ENCODE results near the gene CCDC186.
"Not testable (repeated sequence)": the region's sequence is repeated elsewhere in the genome, so short reads cannot be mapped to it uniquely, and the experiment has no call there.

The CCDC186 gene

GRCh38 chr10:114173603-114173920 lies 441 bp downstream of the CCDC186 start:
- no peak for DNase-seq (ENCODE audit: low spot score)

- DNase-seq (ENCODE audit: low spot score), result no peak
Observed at GRCh38 chr10:114172776-114173602, 1.0 kb downstream of the CCDC186 start.

- DNase-seq (ENCODE audit: low spot score), result no peak
Observed at GRCh38 chr10:114172216-114172615, 1.8 kb downstream of the CCDC186 start.

GRCh38 chr10:114168450-114169009 lies 5.5 kb downstream of the CCDC186 start:
- no peak for DNase-seq (ENCODE audit: low spot score)

GRCh38 chr10:114167985-114168384 lies 6.0 kb downstream of the CCDC186 start:
- no peak for DNase-seq (ENCODE audit: low spot score)

- DNase-seq (ENCODE audit: low spot score), result no peak
Observed at GRCh38 chr10:114166494-114166893, 7.5 kb downstream of the CCDC186 start.

- DNase-seq (ENCODE audit: low spot score), result no peak
Observed at GRCh38 chr10:114166043-114166442, 8.0 kb downstream of the CCDC186 start.

GRCh38 chr10:114163062-114163461 lies 10.9 kb downstream of the CCDC186 start:
- no peak for DNase-seq (ENCODE audit: low spot score)

- DNase-seq (ENCODE audit: low spot score), result no peak
Observed at GRCh38 chr10:114157912-114158311, 16.1 kb downstream of the CCDC186 start.

GRCh38 chr10:114151892-114152291 lies 22.1 kb downstream of the CCDC186 start:
- DNase-seq (ENCODE audit: low spot score), result no peak

- no peak for DNase-seq (ENCODE audit: low spot score)
Observed at GRCh38 chr10:114151486-114151885, 22.5 kb downstream of the CCDC186 start.

GRCh38 chr10:114149476-114149875 lies 24.5 kb downstream of the CCDC186 start:
- not testable (repeated sequence) for DNase-seq (ENCODE audit: low spot score)

GRCh38 chr10:114143160-114143559 lies 30.8 kb downstream of the CCDC186 start:
- no peak for DNase-seq (ENCODE audit: low spot score)

GRCh38 chr10:114142018-114142417 lies 32.0 kb downstream of the CCDC186 start:
- DNase-seq (ENCODE audit: low spot score), result peak; percentile 3

- DNase-seq (ENCODE audit: low spot score), result not testable (repeated sequence)
Observed at GRCh38 chr10:114140827-114141226, 33.2 kb downstream of the CCDC186 start.

- DNase-seq (ENCODE audit: low spot score), result no peak
Observed at GRCh38 chr10:114140036-114140435, 34.0 kb downstream of the CCDC186 start.

GRCh38 chr10:114138581-114138980 lies 35.4 kb downstream of the CCDC186 start:
- no peak for DNase-seq (ENCODE audit: low spot score)

GRCh38 chr10:114135476-114135875 lies 38.5 kb downstream of the CCDC186 start:
- DNase-seq (ENCODE audit: low spot score), result no peak

GRCh38 chr10:114131094-114131493 lies 42.9 kb downstream of the CCDC186 start:
- DNase-seq (ENCODE audit: low spot score), result no peak

- no peak for DNase-seq (ENCODE audit: low spot score)
Observed at GRCh38 chr10:114121031-114121430, 53.0 kb downstream of the CCDC186 start.

GRCh38 chr10:114118514-114118913 lies 55.5 kb downstream of the CCDC186 start:
- no peak for DNase-seq (ENCODE audit: low spot score)

- DNase-seq (ENCODE audit: low spot score), result no peak
Observed at GRCh38 chr10:114117728-114118127, 56.3 kb downstream of the CCDC186 start.

- DNase-seq (ENCODE audit: low spot score), result no peak
Observed at GRCh38 chr10:114115661-114116445, 58.1 kb downstream of the CCDC186 start.
